ENCODE data around the gene HILPDA. TPM values are rescaled to one million over a fixed set of nuclear protein-coding genes. Genes with fewer than 3 reads are reported as not detected.
"Not testable (repeated sequence)": the region's sequence is repeated elsewhere in the genome, so short reads cannot be mapped to it uniquely, and the experiment has no call there.

The HILPDA gene
- total RNA-seq, 1 experiment from 2014 or later, result 10.0 TPM

GRCh38 chr7:128452552-128452951 is 3.1 kb upstream of the HILPDA start:
- no peak for DNase-seq
- Histone ChIP-seq H3K4me3 (no peak overlapping the region), H3K27me3 (no peaks in the 10 kb centered on the region), H3K36me3 (peaks cover 5% of the 10 kb centered on the region; the same call in 1 of the 2 replicates), H3K9me3 (no peaks in the 10 kb centered on the region)

GRCh38 chr7:128453836-128454804 is 1.6 kb upstream of the HILPDA start:
- Histone ChIP-seq H3K4me3 (peak overlapping the region; percentile 13; the same call in 1 of the 2 replicates), H3K36me3 (peaks cover 5% of the 10 kb centered on the region; the same call in 1 of the 2 replicates), H3K9me3 (no peaks in the 10 kb centered on the region), H3K27me3 (no peaks in the 10 kb centered on the region)
- peak; percentile 86 for DNase-seq

GRCh38 chr7:128454808-128455542 is 703 bp upstream of the HILPDA start:
- Histone ChIP-seq H3K4me3 (peak overlapping the region; percentile 91), H3K27me3 (no peaks in the 10 kb centered on the region), H3K9me3 (no peaks in the 10 kb centered on the region), H3K36me3 (peaks cover 5% of the 10 kb centered on the region; the same call in 1 of the 2 replicates)
- no peak for DNase-seq

- no peaks in the 10 kb centered on the region for H3K27me3 ChIP-seq
- H3K4me3 ChIP-seq, result peak overlapping the region; percentile 91
- DNase-seq, result no peak
- no peaks in the 10 kb centered on the region for H3K9me3 ChIP-seq
- H3K36me3 ChIP-seq, result peaks cover 5% of the 10 kb centered on the region; the same call in 1 of the 2 replicates
Measured at GRCh38 chr7:128456255-128456725, 612 bp downstream of the HILPDA start.

- not testable (repeated sequence) for H3K27me3 ChIP-seq, H3K36me3 ChIP-seq, H3K4me3 ChIP-seq, H3K9me3 ChIP-seq, DNase-seq
Measured at GRCh38 chr7:128457385-128457784, 1.7 kb downstream of the HILPDA start.

- H3K36me3 ChIP-seq, result peaks cover 5% of the 10 kb centered on the region; the same call in 1 of the 2 replicates
- no peaks in the 10 kb centered on the region for H3K27me3 ChIP-seq
- no peak overlapping the region for H3K4me3 ChIP-seq
- no peaks in the 10 kb centered on the region for H3K9me3 ChIP-seq
- no peak for DNase-seq
Measured at GRCh38 chr7:128458956-128459355, 3.3 kb downstream of the HILPDA start.

- H3K9me3 ChIP-seq, result no peaks in the 10 kb centered on the region
- peak; percentile 12 for DNase-seq
- no peaks in the 10 kb centered on the region for H3K27me3 ChIP-seq
- H3K4me3 ChIP-seq, result no peak overlapping the region
- peaks cover 5% of the 10 kb centered on the region; the same call in 1 of the 2 replicates for H3K36me3 ChIP-seq
Measured at GRCh38 chr7:128459394-128459878, 3.8 kb downstream of the HILPDA start.

- no peaks in the 10 kb centered on the region for H3K9me3 ChIP-seq
Measured at GRCh38 chr7:128462460-128462859, 6.8 kb downstream of the HILPDA start.

GRCh38 chr7:128463345-128463744 is 7.7 kb downstream of the HILPDA start:
- H3K4me3 ChIP-seq, H3K27me3 ChIP-seq, H3K9me3 ChIP-seq, DNase-seq, H3K36me3 ChIP-seq: not testable (repeated sequence)

More at GRCh38 chr7:128462460-128462859, 6.8 kb downstream of the HILPDA start:
- H3K27me3 ChIP-seq, result no peaks in the 10 kb centered on the region
- no peak overlapping the region for H3K4me3 ChIP-seq
- H3K36me3 ChIP-seq, result no peaks in the 10 kb centered on the region; the same call in 1 of the 2 replicates
- DNase-seq, result no peak

- not testable (repeated sequence) for DNase-seq, H3K36me3 ChIP-seq, H3K27me3 ChIP-seq, H3K4me3 ChIP-seq, H3K9me3 ChIP-seq
Measured at GRCh38 chr7:128463933-128464332, 8.3 kb downstream of the HILPDA start.

- DNase-seq, H3K4me3 ChIP-seq, H3K9me3 ChIP-seq, H3K27me3 ChIP-seq, H3K36me3 ChIP-seq: not testable (repeated sequence)
Measured at GRCh38 chr7:128466871-128467270, 11.2 kb downstream of the HILPDA start.

- peak; percentile 88 for DNase-seq
- not testable (repeated sequence) for H3K36me3 ChIP-seq, H3K9me3 ChIP-seq, H3K27me3 ChIP-seq
- H3K4me3 ChIP-seq, result peak within 1 kb of the TSS; percentile 84
Measured at GRCh38 chr7:128476402-128477335, 21.0 kb downstream of the HILPDA start, which contains the start of gene METTL2B. Gene METTL2B, plus strand, starts transcription at chr7:128476748. Its CDS starts 18 bp downstream, at chr7:128476766.

GRCh38 chr7:128477336-128477690 is 21.6 kb downstream of the HILPDA start:
- H3K9me3 ChIP-seq, result not testable (repeated sequence)

GRCh38 chr7:128479082-128479481 is 23.4 kb downstream of the HILPDA start:
- H3K36me3 ChIP-seq, H3K27me3 ChIP-seq, DNase-seq, H3K9me3 ChIP-seq, H3K4me3 ChIP-seq: not testable (repeated sequence)

More at GRCh38 chr7:128477336-128477690, 21.6 kb downstream of the HILPDA start:
- H3K27me3 ChIP-seq, DNase-seq, H3K36me3 ChIP-seq: not testable (repeated sequence)
- H3K4me3 ChIP-seq, result peak overlapping the region; percentile 84

GRCh38 chr7:128488134-128488533 is 32.5 kb downstream of the HILPDA start:
- H3K36me3 ChIP-seq, DNase-seq, H3K27me3 ChIP-seq, H3K4me3 ChIP-seq, H3K9me3 ChIP-seq: not testable (repeated sequence)

- Histone ChIP-seq H3K9me3 (no peaks in the 10 kb centered on the region), H3K4me3 (no peak overlapping the region), H3K27me3 (no peaks in the 10 kb centered on the region), H3K36me3 (no peaks in the 10 kb centered on the region)
- DNase-seq, result no peak
Measured at GRCh38 chr7:128497405-128497804, 41.7 kb downstream of the HILPDA start.
